NCI-H146 treated with DMSO at 0.1 percent for 48 hours (cell line): ENCODE data around the gene OR6Y1.

Experiments used
- DNase-seq: peaks from one replicate; lab custom pipeline; 2025; ENCODE audit not compliant: unreplicated experiment; lab: John Stamatoyannopoulos, UW

The OR6Y1 gene

GRCh38 chr1:158554352-158554751, at the start of gene OR6Y1:
TSS of gene OR6Y1 (minus strand) at chr1:158554405. CDS start at chr1:158548105, 6,300 bp downstream.
- no peak for DNase-seq

GRCh38 chr1:158600735-158601134, 46.5 kb upstream of the OR6Y1 start:
- no peak for DNase-seq

GRCh38 chr1:158586942-158587341, 32.7 kb upstream of the OR6Y1 start:
- no peak for DNase-seq

GRCh38 chr1:158583962-158584361, 29.8 kb upstream of the OR6Y1 start:
- no peak for DNase-seq

- no peak for DNase-seq
Observed at GRCh38 chr1:158579733-158580132, 25.5 kb upstream of the OR6Y1 start, which contains the start of gene OR10X1. TSS of gene OR10X1 (minus strand) at chr1:158579899. CDS start at chr1:158579899, 0 bp downstream.

- DNase-seq: no peak
Observed at GRCh38 chr1:158577561-158577960, 23.4 kb upstream of the OR6Y1 start.

GRCh38 chr1:158572226-158572625, 18.0 kb upstream of the OR6Y1 start:
- no peak for DNase-seq

GRCh38 chr1:158570480-158570879, 16.3 kb upstream of the OR6Y1 start, which contains the start of gene OR6P1:
TSS of gene OR6P1 (minus strand) at chr1:158570580. CDS start at chr1:158563604, 6,976 bp downstream.
- DNase-seq: no peak

GRCh38 chr1:158564608-158565007, 10.4 kb upstream of the OR6Y1 start:
- DNase-seq: no peak

- DNase-seq: no peak
Observed at GRCh38 chr1:158563853-158564252, 9.6 kb upstream of the OR6Y1 start.

- no peak for DNase-seq
Observed at GRCh38 chr1:158559696-158560095, 5.5 kb upstream of the OR6Y1 start.

GRCh38 chr1:158552296-158552695, 1.9 kb downstream of the OR6Y1 start:
- DNase-seq: no peak

- DNase-seq: no peak
Observed at GRCh38 chr1:158547533-158547932, 6.7 kb downstream of the OR6Y1 start.

- no peak for DNase-seq
Observed at GRCh38 chr1:158537609-158538008, 16.6 kb downstream of the OR6Y1 start.

GRCh38 chr1:158534496-158534895, 19.7 kb downstream of the OR6Y1 start:
- DNase-seq: no peak

GRCh38 chr1:158527190-158527815, 26.9 kb downstream of the OR6Y1 start:
- DNase-seq: no peak

GRCh38 chr1:158521666-158522058, 32.5 kb downstream of the OR6Y1 start:
- no peak for DNase-seq

GRCh38 chr1:158520955-158521665, 33.1 kb downstream of the OR6Y1 start:
- no peak for DNase-seq

- no peak for DNase-seq
Observed at GRCh38 chr1:158520021-158520420, 34.2 kb downstream of the OR6Y1 start.

GRCh38 chr1:158516966-158517365, 37.2 kb downstream of the OR6Y1 start:
- DNase-seq: no peak

GRCh38 chr1:158509471-158510156, 44.6 kb downstream of the OR6Y1 start:
- DNase-seq: no peak

- DNase-seq: no peak
Observed at GRCh38 chr1:158507511-158507910, 46.7 kb downstream of the OR6Y1 start.
